ENCODE measurements around the gene WDR1. TPM values are rescaled to one million over a fixed set of nuclear protein-coding genes. Genes with fewer than 3 reads are reported as not detected.

Gene WDR1
- total and polyA plus RNA-seq, 2 of the 13 experiments (the other 11 are each of a cell fraction or from before 2014, with no cell fraction given): 106 to 198 TPM

DNA sequence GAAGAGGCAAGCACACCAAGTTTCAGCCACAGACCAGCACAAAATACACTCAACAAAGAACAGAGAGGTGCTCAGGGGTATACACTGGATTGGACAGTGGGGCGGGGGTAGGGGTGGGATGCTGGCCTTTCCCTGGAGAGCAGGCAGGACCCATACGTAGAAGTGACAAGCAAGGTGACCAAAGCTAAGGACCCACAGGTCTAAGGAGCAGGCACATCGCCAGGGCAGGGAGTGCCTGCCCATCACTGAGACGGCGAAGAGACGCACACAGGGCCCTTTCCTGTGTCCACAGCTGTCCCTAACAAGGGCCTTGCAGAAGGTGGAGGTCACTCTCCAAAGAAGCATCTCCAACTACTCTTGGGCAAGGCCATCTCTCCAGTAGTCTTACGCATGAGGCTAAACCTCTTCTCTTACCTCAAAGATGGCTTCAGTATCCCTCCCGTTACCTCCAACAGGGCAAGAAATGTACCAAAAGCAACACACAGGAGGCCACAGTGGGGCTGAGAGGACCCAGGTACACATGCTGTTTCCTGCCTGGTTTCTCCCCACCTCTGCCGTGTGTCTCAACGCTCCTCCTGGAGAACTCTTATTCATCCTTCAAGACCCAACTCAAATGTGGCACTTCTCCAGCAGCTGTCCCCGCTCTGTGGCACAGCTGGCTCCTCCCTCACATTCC, 6.5 kb downstream of the WDR1 start:
- in situ Hi-C loops (cut with HindIII; ENCODE audit: extremely low pct_ligation_motif_present, low pct_unique_long_range_greater_than_20kb) (no loop called here), intact Hi-C loops (cut with micrococcal nuclease; ENCODE audit: unreplicated experiment) (no loop called here)
- H3K79me2 ChIP-seq (ENCODE audit: insufficient read depth, low read length): peaks cover 99% of the 10 kb centered on the region
- H3K36me3 ChIP-seq (replicated peaks in 1 of 2; ENCODE audit: control insufficient read depth in 1 of 2, insufficient read depth in 2 of 2, low read length in 2 of 2): peaks cover 37 to 86% of the 10 kb centered on the region in 2 experiments
- 98% methylated on average over 6 of the region's 11 CpGs for WGBS (ENCODE audit: low lambda C conversion rate)
- ChIA-PET CTCF (ENCODE audit: low intra/inter-chr PET ratio, low total read pairs) (no interaction called here), POLR2A (no interaction called here)
- DNase-seq (ENCODE audit: low spot score) (no peak), FAIRE-seq (no peak), ATAC-seq (no peak)
- no peak overlapping the region for H3K9ac ChIP-seq (ENCODE audit: insufficient read depth, low read depth, low read length)
- no peaks in the 10 kb centered on the region for H3K27me3 ChIP-seq (ENCODE audit: control insufficient read depth in 1 of 2, insufficient read depth in 2 of 2, low read length in 2 of 2)
- TF ChIP-seq RNF2 (conservative IDR thresholded peaks at IDR 0.05; ENCODE audit: low read depth) (no peak), RBM22 (optimal IDR thresholded peaks at IDR 0.05; ENCODE audit: low read length) (peak; percentile 48), POLR2A (IDR thresholded peaks at IDR 0.05; ENCODE audit: insufficient read depth in 1 of 2, low read depth in 2 of 2, low read length in 2 of 2) (0 out of 4 replicates have a peak, but pooled peaks of 1 of the 2 experiments have one; percentile 30)
- H3K4me3 ChIP-seq (replicated peaks in 1 of 3; ENCODE audit: insufficient read depth in 1 of 3, low read depth in 2 of 3, low read length in 3 of 3): no peak overlapping the region
- H4K20me1 ChIP-seq (ENCODE audit: insufficient read depth, low read length): peaks cover 59% of the 10 kb centered on the region
- H3K4me2 ChIP-seq (ENCODE audit: low read depth, low read length): no peak overlapping the region; the same call in 1 of the 2 replicates
- H3K27ac ChIP-seq (ENCODE audit: extremely low read length, insufficient read depth, low read length): no peak overlapping the region
- no peak overlapping the region for H2AFZ ChIP-seq (ENCODE audit: low read length)
- BruUV-seq (replicated peaks): no TSS peak
- H3K9me3 ChIP-seq (ENCODE audit: low read length): no peaks in the 10 kb centered on the region
- H3K4me1 ChIP-seq (ENCODE audit: insufficient read depth, low read length): peaks cover 98% of the 10 kb centered on the region

DNA sequence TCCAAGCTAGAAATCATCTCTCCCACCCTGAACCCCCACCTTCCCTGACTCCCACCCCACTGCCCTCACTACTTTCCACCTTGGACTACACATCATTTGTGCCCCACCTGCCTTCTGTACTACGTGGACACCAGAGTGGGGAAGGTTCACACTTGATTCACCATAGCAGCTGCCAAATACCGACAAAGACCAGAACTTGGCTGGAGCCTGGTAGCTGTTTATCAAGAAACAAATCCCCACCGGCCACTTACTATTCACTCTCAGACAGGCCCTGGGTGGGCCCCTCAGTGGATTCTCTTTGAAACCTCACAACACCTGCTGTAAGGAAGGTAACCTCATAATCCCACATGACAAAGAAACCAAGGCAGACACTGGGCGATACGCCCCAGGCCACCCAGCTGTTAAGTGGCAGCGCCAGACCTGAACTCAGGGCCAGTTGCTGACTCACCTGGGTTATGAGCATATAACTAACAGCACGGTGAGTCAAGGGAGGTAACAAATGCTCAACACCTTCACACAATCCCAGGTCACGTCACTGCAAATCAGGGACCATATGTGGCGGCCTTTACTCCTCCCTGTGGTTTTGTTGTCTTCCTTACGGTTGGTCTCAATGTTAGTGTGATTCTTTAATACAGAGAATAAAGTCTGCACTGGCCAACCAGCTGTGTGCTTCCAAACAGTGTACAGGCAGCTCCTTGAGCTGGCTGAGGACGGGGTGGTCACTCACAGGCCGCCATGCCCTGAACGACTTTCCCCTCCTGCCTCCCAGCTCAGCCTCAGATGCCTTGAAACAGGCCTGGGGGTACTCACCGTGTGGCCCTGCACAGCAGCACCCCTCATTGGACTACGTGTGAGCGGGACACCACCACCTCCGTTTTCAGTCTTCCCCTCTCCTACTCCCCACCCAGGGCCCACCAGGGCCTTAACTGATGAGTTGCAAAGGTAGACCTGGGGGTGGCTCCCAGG, 7.5 kb downstream of the WDR1 start:
- H3K27me3 ChIP-seq (ENCODE audit: control insufficient read depth in 1 of 2, insufficient read depth in 2 of 2, low read length in 2 of 2): no peaks in the 10 kb centered on the region; a peak in 1 of 5 replicates
- no peak overlapping the region for H3K9ac ChIP-seq (ENCODE audit: insufficient read depth, low read depth, low read length)
- POLR2A ChIA-PET: interaction anchor here (1.4 to 1.7 kb wide), 3 partner anchors 8 to 13 kb away, joined by 4 to 5 read pairs (median 4); partner anchors contain the start of gene WDR1
- H3K4me2 ChIP-seq (ENCODE audit: low read depth, low read length): no peak overlapping the region
- DNase-seq (ENCODE audit: low spot score) (no peak), ATAC-seq (no peak; the same call in 1 of the 3 replicates), FAIRE-seq (no peak)
- H3K4me1 ChIP-seq (ENCODE audit: insufficient read depth, low read length): peaks cover 92% of the 10 kb centered on the region
- H4K20me1 ChIP-seq (ENCODE audit: insufficient read depth, low read length): peaks cover 61% of the 10 kb centered on the region
- peaks cover 98% of the 10 kb centered on the region for H3K79me2 ChIP-seq (ENCODE audit: insufficient read depth, low read length)
- intact Hi-C loops (cut with micrococcal nuclease; ENCODE audit: unreplicated experiment): no loop called here
- in situ Hi-C loops (cut with HindIII; ENCODE audit: extremely low pct_ligation_motif_present, low pct_unique_long_range_greater_than_20kb): no loop called here
- no peaks in the 10 kb centered on the region for H3K9me3 ChIP-seq (ENCODE audit: low read length)
- 95% methylated on average over 16 of the region's 17 CpGs for WGBS (ENCODE audit: low lambda C conversion rate)
- no peak for TF ChIP-seq FOXA3 (CRISPR knock-in tag; IDR thresholded peaks at IDR 0.05)
- TF ChIP-seq POLR2AphosphoS2 (IDR thresholded peaks at IDR 0.05; ENCODE audit: low read depth, low read length): peak; percentile 30; the same call in 1 of the 2 replicates
- H3K27ac ChIP-seq (ENCODE audit: extremely low read length, insufficient read depth, low read length): no peak overlapping the region
- H3K36me3 ChIP-seq (replicated peaks in 1 of 2; ENCODE audit: control insufficient read depth in 1 of 2, insufficient read depth in 2 of 2, low read length in 2 of 2): peaks cover 36 to 85% of the 10 kb centered on the region in 2 experiments
- H2AFZ ChIP-seq (ENCODE audit: low read length): no peak overlapping the region
- CTCF ChIA-PET (ENCODE audit: low intra/inter-chr PET ratio, low total read pairs): no interaction called here
- BruUV-seq (replicated peaks): no TSS peak
- no peak overlapping the region for H3K4me3 ChIP-seq (replicated peaks in 1 of 3; ENCODE audit: insufficient read depth in 1 of 3, low read depth in 2 of 3, low read length in 3 of 3)
